GM12873 (cell line): ENCODE data around the gene CRACDL.

Source experiments
- TF ChIP-seq, protein P1 (sequence below): IDR thresholded peaks from 2 replicates; pipeline ENCODE4 v1.5.1; 2012; ENCODE audit warnings: low read depth, mild to moderate bottlenecking, moderate library complexity, low read length, control low read depth; ENCODE audit not compliant: insufficient read depth; ENCODE audit errors: missing control alignments

CRACDL gene

DNA sequence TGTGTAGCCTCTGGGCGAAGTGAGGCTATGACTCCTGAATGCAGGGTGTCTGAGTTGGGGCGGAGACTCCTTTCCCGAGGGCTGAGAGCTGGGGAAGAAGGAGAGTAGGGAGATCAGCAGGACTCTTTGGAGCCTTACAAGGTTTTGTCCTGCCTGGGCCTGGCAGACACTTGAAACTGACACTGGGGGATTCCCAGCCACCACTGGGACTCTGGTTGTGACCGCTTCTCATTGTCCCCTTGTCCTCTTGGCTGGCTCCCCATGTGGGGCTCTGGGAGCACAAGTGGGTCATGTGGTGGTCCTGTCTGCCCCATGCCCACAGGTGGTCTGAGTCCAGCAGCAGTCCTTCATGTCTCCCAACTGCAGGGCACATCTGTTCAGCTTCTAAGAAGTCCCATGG lies 126.9 kb downstream of the CRACDL start:
- TF ChIP-seq, protein P1, sequence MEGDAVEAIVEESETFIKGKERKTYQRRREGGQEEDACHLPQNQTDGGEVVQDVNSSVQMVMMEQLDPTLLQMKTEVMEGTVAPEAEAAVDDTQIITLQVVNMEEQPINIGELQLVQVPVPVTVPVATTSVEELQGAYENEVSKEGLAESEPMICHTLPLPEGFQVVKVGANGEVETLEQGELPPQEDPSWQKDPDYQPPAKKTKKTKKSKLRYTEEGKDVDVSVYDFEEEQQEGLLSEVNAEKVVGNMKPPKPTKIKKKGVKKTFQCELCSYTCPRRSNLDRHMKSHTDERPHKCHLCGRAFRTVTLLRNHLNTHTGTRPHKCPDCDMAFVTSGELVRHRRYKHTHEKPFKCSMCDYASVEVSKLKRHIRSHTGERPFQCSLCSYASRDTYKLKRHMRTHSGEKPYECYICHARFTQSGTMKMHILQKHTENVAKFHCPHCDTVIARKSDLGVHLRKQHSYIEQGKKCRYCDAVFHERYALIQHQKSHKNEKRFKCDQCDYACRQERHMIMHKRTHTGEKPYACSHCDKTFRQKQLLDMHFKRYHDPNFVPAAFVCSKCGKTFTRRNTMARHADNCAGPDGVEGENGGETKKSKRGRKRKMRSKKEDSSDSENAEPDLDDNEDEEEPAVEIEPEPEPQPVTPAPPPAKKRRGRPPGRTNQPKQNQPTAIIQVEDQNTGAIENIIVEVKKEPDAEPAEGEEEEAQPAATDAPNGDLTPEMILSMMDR: no peak

DNA sequence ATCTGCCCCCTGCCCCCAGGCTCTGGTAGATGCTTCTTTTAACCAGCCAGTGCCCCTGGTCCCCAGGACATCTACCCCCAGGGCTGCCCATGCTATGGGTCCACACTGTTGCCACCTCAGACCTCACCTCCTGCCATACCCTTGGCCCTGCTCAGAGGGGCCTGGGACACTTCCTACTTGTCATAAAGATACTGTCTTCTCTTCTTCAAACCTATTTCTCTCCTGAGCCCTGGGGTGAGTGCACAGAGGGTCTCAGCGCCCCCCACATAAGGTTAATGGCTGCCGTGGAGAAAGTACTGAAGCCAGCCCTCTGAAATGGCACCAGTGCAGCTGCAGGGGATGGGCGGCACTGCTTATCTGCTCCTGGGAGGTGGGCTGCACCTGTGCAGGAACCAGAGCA lies 127.5 kb downstream of the CRACDL start:
- TF ChIP-seq, protein P1: no peak

DNA sequence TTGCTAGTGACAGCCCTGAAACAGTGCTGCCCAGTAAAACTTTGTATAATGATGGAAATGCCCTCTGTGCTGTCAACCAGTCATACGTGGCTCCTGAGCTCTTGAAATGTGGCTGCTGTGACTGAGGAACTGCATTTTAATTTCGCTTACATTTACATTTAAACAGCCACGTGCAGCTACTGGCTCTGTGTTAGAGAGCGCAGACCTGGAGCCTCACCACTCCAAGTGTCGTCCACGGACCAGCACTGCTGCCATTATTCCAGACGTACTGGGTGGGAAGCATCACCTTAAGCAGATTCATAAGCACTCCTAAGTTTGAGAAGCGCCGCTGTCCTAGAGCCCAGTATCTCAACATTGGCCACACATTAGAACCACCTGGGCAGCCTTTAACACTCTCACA lies 128.1 kb downstream of the CRACDL start:
- TF ChIP-seq, protein P1: no peak

DNA sequence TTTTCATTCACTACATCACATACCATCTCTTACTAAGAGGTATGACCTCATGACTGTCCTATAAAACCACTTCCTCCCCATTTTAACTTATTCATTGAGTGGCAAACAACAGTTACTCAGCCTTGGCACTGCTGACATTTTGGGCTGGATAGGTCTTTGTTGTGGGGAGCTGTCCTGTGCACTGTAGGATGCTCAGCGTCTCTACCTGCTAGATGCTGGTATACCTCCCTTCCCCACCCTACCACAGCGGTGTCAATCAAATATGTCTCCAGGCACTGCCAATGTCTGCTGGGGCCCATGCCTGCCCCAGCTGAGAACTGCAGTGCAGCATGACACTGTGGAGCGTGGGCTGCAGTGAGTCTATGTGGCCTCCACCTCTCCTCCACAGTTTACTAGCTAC lies 128.8 kb downstream of the CRACDL start:
- TF ChIP-seq, protein P1: no peak

DNA sequence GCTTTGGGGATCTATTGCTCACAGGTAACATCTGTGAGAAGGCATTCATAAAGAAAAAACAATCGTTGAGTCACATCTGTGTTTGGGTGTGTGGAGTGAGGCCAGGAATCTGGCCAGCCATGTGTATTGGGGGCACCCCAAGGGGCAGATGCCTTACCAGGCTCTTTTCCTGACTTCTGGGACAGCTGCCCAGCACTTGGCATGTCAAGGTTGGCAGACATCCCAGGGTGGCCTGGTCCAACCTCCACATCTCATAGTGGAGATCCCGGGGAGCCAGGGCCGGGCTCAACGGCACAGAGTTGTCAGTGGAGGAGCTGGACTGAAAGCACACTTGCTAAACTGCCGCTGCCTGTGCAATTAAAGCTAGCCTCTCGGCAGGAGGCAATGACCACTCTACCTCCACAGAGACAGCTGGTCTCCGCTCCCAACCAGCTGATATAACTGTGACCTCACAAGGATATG lies 129.8 kb downstream of the CRACDL start:
- TF ChIP-seq, protein P1: no peak

DNA sequence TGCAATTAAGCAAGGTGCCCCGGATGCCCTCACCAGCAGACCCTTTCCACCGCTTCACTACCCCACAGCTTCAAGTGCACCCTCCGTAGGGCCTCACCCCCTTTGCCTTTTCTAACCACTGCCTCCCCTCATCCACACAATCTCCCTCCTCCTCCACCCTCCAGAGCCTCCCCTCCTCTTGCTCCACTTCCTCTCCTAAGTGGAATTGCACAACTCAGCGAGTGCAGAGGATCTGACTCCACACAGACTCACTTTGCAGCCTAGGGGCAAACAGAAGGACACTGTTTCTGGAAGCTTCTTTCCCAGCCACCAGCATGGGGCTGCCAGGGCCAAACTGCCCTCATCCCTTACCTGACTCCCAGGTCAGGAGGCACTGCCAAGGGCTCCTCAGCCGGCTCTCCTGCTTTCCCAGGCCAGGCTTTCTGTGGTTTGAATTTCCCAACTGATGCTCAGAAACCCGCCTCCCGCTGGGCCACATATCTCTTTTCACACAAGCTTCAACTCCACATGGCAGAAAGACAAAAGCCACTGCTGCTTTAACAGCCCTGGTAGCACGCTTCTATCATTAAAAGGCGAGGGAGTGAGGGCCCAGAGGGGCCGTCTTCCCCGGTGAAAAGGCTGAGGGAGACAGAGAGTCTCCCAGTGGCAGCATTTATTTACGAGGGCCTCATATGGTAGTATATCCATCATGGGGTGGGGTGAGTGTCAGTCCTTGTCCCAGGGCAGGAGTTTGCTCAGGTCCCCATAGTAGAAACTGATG lies 130.4 kb downstream of the CRACDL start:
- TF ChIP-seq, protein P1: no peak

DNA sequence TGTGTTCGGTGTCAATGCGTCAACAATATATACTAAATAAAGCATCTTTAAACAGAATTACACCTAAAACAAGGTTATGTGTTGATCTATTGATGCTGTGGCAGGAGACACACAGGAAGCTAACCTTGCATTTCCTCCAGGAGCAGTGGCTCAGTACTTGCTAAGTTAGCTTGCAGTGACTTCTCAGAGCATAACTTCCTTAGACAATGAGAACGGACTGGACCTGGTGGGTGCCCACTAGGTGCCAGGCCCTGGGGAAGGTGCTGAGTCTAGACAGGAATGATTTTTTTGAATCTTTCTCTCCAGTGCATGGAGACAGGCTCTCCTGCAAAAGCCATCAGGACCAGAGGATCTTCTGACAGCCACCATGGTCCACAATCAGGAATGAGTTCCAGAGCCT lies 131.3 kb downstream of the CRACDL start:
- TF ChIP-seq, protein P1: no peak
